Measurements from ENCODE around the gene TTC4. TPM values are rescaled to one million over a fixed set of nuclear protein-coding genes. Genes with fewer than 3 reads are reported as not detected.

The TTC4 gene
- total RNA-seq, 1 donor from 2014 or later = 11.9 TPM

GRCh38 chr1:54703471-54703870, 12.2 kb upstream of the TTC4 start:
- no peak for DNase-seq (ENCODE audit: low read depth in 2 of 2)

- DNase-seq (ENCODE audit: low read depth in 2 of 2) = peak in 1 of 2 donors; percentile 12
Measured at GRCh38 chr1:54705153-54705552, 10.5 kb upstream of the TTC4 start.

- no peak for DNase-seq (ENCODE audit: low read depth in 2 of 2)
Measured at GRCh38 chr1:54706419-54706818, 9.2 kb upstream of the TTC4 start.

- DNase-seq (ENCODE audit: low read depth in 2 of 2) = no peak
Measured at GRCh38 chr1:54708385-54708784, 7.3 kb upstream of the TTC4 start.

- no peak for DNase-seq (ENCODE audit: low read depth in 2 of 2)
Measured at GRCh38 chr1:54709547-54710292, 5.9 kb upstream of the TTC4 start.

- no peak for DNase-seq (ENCODE audit: low read depth in 2 of 2)
Measured at GRCh38 chr1:54710434-54710833, 5.2 kb upstream of the TTC4 start.

- no peak for DNase-seq (ENCODE audit: low read depth in 2 of 2)
Measured at GRCh38 chr1:54710841-54711240, 4.8 kb upstream of the TTC4 start.

GRCh38 chr1:54711536-54711935, 4.1 kb upstream of the TTC4 start:
- DNase-seq (ENCODE audit: low read depth in 2 of 2) = no peak

GRCh38 chr1:54714881-54715492, 674 bp upstream of the TTC4 start:
- no peak for DNase-seq (ENCODE audit: low read depth in 2 of 2)

- peak in 1 of 2 donors; percentile 57 for DNase-seq (ENCODE audit: low read depth in 2 of 2)
Measured at GRCh38 chr1:54716299-54717047, 812 bp downstream of the TTC4 start.

- DNase-seq (ENCODE audit: low read depth in 2 of 2) = no peak
Measured at GRCh38 chr1:54721719-54722118, 6.1 kb downstream of the TTC4 start.

GRCh38 chr1:54723985-54724384, 8.3 kb downstream of the TTC4 start:
- no peak for DNase-seq (ENCODE audit: low read depth in 2 of 2)

- DNase-seq (ENCODE audit: low read depth in 2 of 2) = no peak
Measured at GRCh38 chr1:54724771-54725170, 9.1 kb downstream of the TTC4 start.

GRCh38 chr1:54728027-54728426, 12.4 kb downstream of the TTC4 start:
- peak in 1 of 2 donors; percentile 32 for DNase-seq (ENCODE audit: low read depth in 2 of 2)

GRCh38 chr1:54736685-54737084, 21.0 kb downstream of the TTC4 start:
- DNase-seq (ENCODE audit: low read depth in 2 of 2) = no peak

- DNase-seq (ENCODE audit: low read depth in 2 of 2) = no peak
Measured at GRCh38 chr1:54738244-54738643, 22.6 kb downstream of the TTC4 start.

- no peak for DNase-seq (ENCODE audit: low read depth in 2 of 2)
Measured at GRCh38 chr1:54741531-54741930, 25.9 kb downstream of the TTC4 start.

- DNase-seq (ENCODE audit: low read depth in 2 of 2) = no peak
Measured at GRCh38 chr1:54742282-54742681, 26.6 kb downstream of the TTC4 start.

- DNase-seq (ENCODE audit: low read depth in 2 of 2) = no peak
Measured at GRCh38 chr1:54743416-54744226, 28.0 kb downstream of the TTC4 start.

GRCh38 chr1:54744696-54745095, 29.0 kb downstream of the TTC4 start:
- DNase-seq (ENCODE audit: low read depth in 2 of 2) = no peak

GRCh38 chr1:54745274-54745673, 29.6 kb downstream of the TTC4 start:
- no peak for DNase-seq (ENCODE audit: low read depth in 2 of 2)

GRCh38 chr1:54745864-54746263, 30.2 kb downstream of the TTC4 start:
- no peak for DNase-seq (ENCODE audit: low read depth in 2 of 2)
